Measurements from ENCODE around the gene PTPRD.

- no peak for TF ChIP-seq CTCF (conservative IDR thresholded peaks at IDR 0.05; ENCODE audit: low read depth in 2 of 2)
- TF ChIP-seq POLR2AphosphoS5 (IDR thresholded peaks at IDR 0.05; ENCODE audit: low read depth) = no peak
- TF ChIP-seq STAT1 (IDR thresholded peaks at IDR 0.05; ENCODE audit: unreplicated experiment) = no peak
- no peak for TF ChIP-seq ZNF331 (CRISPR knock-in tag; IDR thresholded peaks at IDR 0.05; ENCODE audit: low read depth)
- TF ChIP-seq EZH2 (IDR thresholded peaks at IDR 0.05; ENCODE audit: low read depth, unreplicated experiment) = no peak
- TF ChIP-seq EZH2phosphoT487 (IDR thresholded peaks at IDR 0.05; ENCODE audit: unreplicated experiment) = no peak
- no peak for TF ChIP-seq REST (IDR thresholded peaks at IDR 0.05; ENCODE audit: unreplicated experiment)
- no peak for TF ChIP-seq CREB1 (CRISPR knock-in tag; IDR thresholded peaks at IDR 0.05; ENCODE audit: low read depth)
Observed at GRCh38 chr9:8926461-8926860, 1686.3 kb downstream of the PTPRD start.
